MM.1S (cell line): ENCODE measurements around the gene AJM1.
"Not testable (repeated sequence)": the region's sequence is repeated elsewhere in the genome, so short reads cannot be mapped to it uniquely, and the experiment has no call there.

Experiments used
- DNase-seq: peaks from one replicate; pipeline ENCODE4 v3.0.0-alpha.2; 2015
- H2AFZ ChIP-seq: fragments of 300-600 bp; sonication (generic); 2 replicates; pipeline ENCODE4 v1.6.0; 2016; ENCODE audit warnings: antibody characterized with exemption, low read length
- H3F3A ChIP-seq: fragments of 300-600 bp; sonication (generic); 2 replicates; pipeline ENCODE4 v1.6.1; 2016; ENCODE audit warnings: mild to moderate bottlenecking, antibody characterized with exemption, low read length, moderate library complexity, mixed read lengths; ENCODE audit not compliant: insufficient read depth
- H3K27ac ChIP-seq: fragments of 300-600 bp; sonication (generic); 2 replicates; pipeline ENCODE4 v1.5.1; 2016; ENCODE audit warnings: mild to moderate bottlenecking, low read length
- H3K27me3 ChIP-seq: fragments of 300-600 bp; sonication (generic); replicated peaks from 2 replicates; pipeline ENCODE4 v1.6.0; 2016; ENCODE audit warnings: low read length; ENCODE audit not compliant: insufficient read depth
- H3K36me3 ChIP-seq: fragments of 300-600 bp; sonication (generic); replicated peaks from 2 replicates; pipeline ENCODE4 v1.6.1; 2016; ENCODE audit warnings: mild to moderate bottlenecking, low read length, mixed read lengths; ENCODE audit not compliant: insufficient read depth
- H3K4me1 ChIP-seq: fragments of 300-600 bp; sonication (generic); 2 replicates; pipeline ENCODE4 v1.6.1; 2016; ENCODE audit warnings: low read length, mixed read lengths
- H3K4me2 ChIP-seq: fragments of 300-600 bp; sonication (generic); 2 replicates; pipeline ENCODE4 v1.6.0; 2016; ENCODE audit warnings: low read depth, low read length
- H3K4me3 ChIP-seq: fragments of 300-600 bp; sonication (generic); 2 replicates; pipeline ENCODE4 v1.5.1; 2016; ENCODE audit warnings: low read length, mixed read lengths
- H3K79me2 ChIP-seq: fragments of 300-600 bp; sonication (generic); 2 replicates; pipeline ENCODE4 v1.6.1; 2016; ENCODE audit warnings: mixed run types, low read length, mixed read lengths
- H3K9ac ChIP-seq: fragments of 300-600 bp; sonication (generic); 2 replicates; pipeline ENCODE4 v1.6.1; 2016; ENCODE audit warnings: low read length, mixed read lengths
- H3K9me2 ChIP-seq: fragments of 300-600 bp; sonication (generic); replicated peaks from 2 replicates; pipeline ENCODE4 v1.6.1; 2016; ENCODE audit warnings: mild to moderate bottlenecking, low read length, mixed read lengths; ENCODE audit not compliant: insufficient read depth
- H3K9me3 ChIP-seq: fragments of 300-600 bp; sonication (generic); replicated peaks from 2 replicates; pipeline ENCODE4 v1.6.1; 2016; ENCODE audit warnings: mild to moderate bottlenecking, low read length, mixed read lengths; ENCODE audit not compliant: insufficient read depth
- H4K20me1 ChIP-seq: fragments of 300-600 bp; sonication (generic); 2 replicates; pipeline ENCODE4 v1.6.1; 2016; ENCODE audit warnings: mild to moderate bottlenecking, low read length, moderate library complexity, mixed read lengths; ENCODE audit not compliant: insufficient read depth
- EZH2 ChIP-seq: fragments of 300-600 bp; sonication (generic); optimal IDR thresholded peaks from 2 replicates; pipeline ENCODE3; 2017; ENCODE audit warnings: low read depth, mild to moderate bottlenecking, antibody characterized with exemption, low read length, mixed read lengths
- EZH2phosphoT487 ChIP-seq: fragments of 300-600 bp; sonication (generic); IDR thresholded peaks from 2 replicates; pipeline ENCODE4 v1.6.1; 2018; ENCODE audit warnings: antibody characterized with exemption, low read length
- TF ChIP-seq, protein P1 (sequence below): fragments of 300-600 bp; sonication (generic); IDR thresholded peaks from 2 replicates; pipeline ENCODE4 v1.5.1; 2016; ENCODE audit warnings: antibody characterized with exemption, low read length, mixed read lengths

Gene AJM1

GRCh38 chr9:136799079-136799853 lies 43.0 kb upstream of the AJM1 start:
- Histone ChIP-seq H3K4me3 (peak overlapping the region; percentile 47; the same call in 1 of the 2 replicates), H3K9ac (no peak overlapping the region), H3F3A (peaks cover 18% of the 10 kb centered on the region), H3K9me2 (no peaks in the 10 kb centered on the region), H3K9me3 (no peaks in the 10 kb centered on the region), H2AFZ (0 out of 2 replicates have a peak overlapping the region, but pooled peaks have one; percentile 53), H4K20me1 (no peaks in the 10 kb centered on the region), H3K36me3 (no peaks in the 10 kb centered on the region), H3K4me2 (peak overlapping the region; percentile 84), H3K27ac (no peak overlapping the region), H3K4me1 (peaks cover 16% of the 10 kb centered on the region), H3K79me2 (no peaks in the 10 kb centered on the region), H3K27me3 (no peaks in the 10 kb centered on the region; the same call in 1 of the 2 replicates)
- no peak for DNase-seq
- no peak for TF ChIP-seq EZH2phosphoT487
- no peak for TF ChIP-seq EZH2
- TF ChIP-seq, protein P1, sequence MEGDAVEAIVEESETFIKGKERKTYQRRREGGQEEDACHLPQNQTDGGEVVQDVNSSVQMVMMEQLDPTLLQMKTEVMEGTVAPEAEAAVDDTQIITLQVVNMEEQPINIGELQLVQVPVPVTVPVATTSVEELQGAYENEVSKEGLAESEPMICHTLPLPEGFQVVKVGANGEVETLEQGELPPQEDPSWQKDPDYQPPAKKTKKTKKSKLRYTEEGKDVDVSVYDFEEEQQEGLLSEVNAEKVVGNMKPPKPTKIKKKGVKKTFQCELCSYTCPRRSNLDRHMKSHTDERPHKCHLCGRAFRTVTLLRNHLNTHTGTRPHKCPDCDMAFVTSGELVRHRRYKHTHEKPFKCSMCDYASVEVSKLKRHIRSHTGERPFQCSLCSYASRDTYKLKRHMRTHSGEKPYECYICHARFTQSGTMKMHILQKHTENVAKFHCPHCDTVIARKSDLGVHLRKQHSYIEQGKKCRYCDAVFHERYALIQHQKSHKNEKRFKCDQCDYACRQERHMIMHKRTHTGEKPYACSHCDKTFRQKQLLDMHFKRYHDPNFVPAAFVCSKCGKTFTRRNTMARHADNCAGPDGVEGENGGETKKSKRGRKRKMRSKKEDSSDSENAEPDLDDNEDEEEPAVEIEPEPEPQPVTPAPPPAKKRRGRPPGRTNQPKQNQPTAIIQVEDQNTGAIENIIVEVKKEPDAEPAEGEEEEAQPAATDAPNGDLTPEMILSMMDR: no peak

GRCh38 chr9:136799854-136800657 lies 42.2 kb upstream of the AJM1 start:
- H3K4me3 ChIP-seq: peak overlapping the region; percentile 56
- H3K79me2 ChIP-seq: no peaks in the 10 kb centered on the region
- no peaks in the 10 kb centered on the region for H4K20me1 ChIP-seq
- H3K9me2 ChIP-seq: no peaks in the 10 kb centered on the region
- peak overlapping the region; percentile 26; the same call in 1 of the 2 replicates for H3K9ac ChIP-seq
- H3K4me1 ChIP-seq: peaks cover 16% of the 10 kb centered on the region
- H3K27ac ChIP-seq: peak overlapping the region; percentile 27; the same call in 1 of the 2 replicates
- H3K4me2 ChIP-seq: peak overlapping the region; percentile 98
- peaks cover 18% of the 10 kb centered on the region for H3F3A ChIP-seq
- peak overlapping the region; percentile 62 for H2AFZ ChIP-seq
- H3K9me3 ChIP-seq: no peaks in the 10 kb centered on the region
- no peak for TF ChIP-seq EZH2
- TF ChIP-seq, protein P1: no peak
- no peaks in the 10 kb centered on the region; the same call in 1 of the 2 replicates for H3K27me3 ChIP-seq
- peak; percentile 91 for DNase-seq
- H3K36me3 ChIP-seq: no peaks in the 10 kb centered on the region

GRCh38 chr9:136802321-136802720 lies 40.0 kb upstream of the AJM1 start:
- H3K27me3 ChIP-seq: no peaks in the 10 kb centered on the region; the same call in 1 of the 2 replicates
- H3K4me2 ChIP-seq: no peak overlapping the region
- no peak overlapping the region for H2AFZ ChIP-seq
- peaks cover 13% of the 10 kb centered on the region for H3K4me1 ChIP-seq
- no peak for TF ChIP-seq EZH2phosphoT487
- TF ChIP-seq EZH2: no peak
- TF ChIP-seq, protein P1: no peak
- no peaks in the 10 kb centered on the region for H3K9me2 ChIP-seq
- DNase-seq: no peak
- H3K36me3 ChIP-seq: no peaks in the 10 kb centered on the region
- no peaks in the 10 kb centered on the region for H4K20me1 ChIP-seq
- peaks cover 13% of the 10 kb centered on the region for H3F3A ChIP-seq
- H3K9me3 ChIP-seq: no peaks in the 10 kb centered on the region
- no peak overlapping the region for H3K27ac ChIP-seq
- peaks cover 10% of the 10 kb centered on the region for H3K79me2 ChIP-seq
- H3K4me3 ChIP-seq: no peak overlapping the region
- H3K9ac ChIP-seq: no peak overlapping the region

DNA sequence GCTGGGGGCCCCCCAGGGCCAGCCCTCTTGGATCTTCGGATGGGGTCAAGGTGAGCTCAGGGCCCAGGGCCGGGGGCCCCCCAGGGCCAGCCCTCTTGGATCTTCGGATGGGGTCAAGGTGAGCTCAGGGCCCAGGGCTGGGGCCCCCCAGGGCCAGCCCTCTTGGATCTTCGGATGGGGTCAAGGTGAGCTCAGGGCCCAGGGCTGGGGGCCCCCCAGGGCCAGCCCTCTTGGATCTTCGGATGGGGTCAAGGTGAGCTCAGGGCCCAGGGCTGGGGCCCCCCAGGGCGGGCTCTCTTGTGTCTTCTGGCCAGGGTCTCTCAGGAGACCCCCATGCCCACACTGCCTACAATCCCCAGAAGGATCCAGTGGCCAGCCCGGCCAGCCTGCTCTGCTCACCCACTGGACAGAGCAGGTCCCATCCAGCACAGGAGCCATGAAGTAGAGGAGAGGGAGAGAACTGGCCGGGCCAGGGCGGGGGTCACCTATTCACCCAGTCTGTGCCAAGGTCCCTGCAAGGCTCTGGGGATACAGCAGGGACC lies 39.2 kb upstream of the AJM1 start:
- not testable (repeated sequence) for H3K4me3 ChIP-seq, H3K27me3 ChIP-seq, H4K20me1 ChIP-seq, H3K9me2 ChIP-seq, H3K9me3 ChIP-seq, H3K36me3 ChIP-seq, H3K4me2 ChIP-seq, H2AFZ ChIP-seq, H3K9ac ChIP-seq, H3K27ac ChIP-seq, DNase-seq
- Histone ChIP-seq H3K4me1 (peaks cover 13% of the 10 kb centered on the region), H3K79me2 (peaks cover 13% of the 10 kb centered on the region), H3F3A (peaks cover 16% of the 10 kb centered on the region)
